GM19468 (cell line): Measurements from ENCODE around the gene MEF2D.

Experiments
- ATAC-seq: cut with Tn5 transposase; IDR thresholded peaks from one replicate; pipeline ENCODE4 v1.9.1; 2021; ENCODE audit warnings: mild to moderate bottlenecking, moderate library complexity, moderate number of reproducible peaks; ENCODE audit not compliant: unreplicated experiment; ENCODE audit errors: extremely low read depth

The MEF2D gene

GRCh38 chr1:156525071-156525501 lies 24.5 kb upstream of the MEF2D start:
- ATAC-seq = no peak

- ATAC-seq = no peak
Measured at GRCh38 chr1:156524481-156524869, 23.9 kb upstream of the MEF2D start.

- ATAC-seq = no peak
Measured at GRCh38 chr1:156523801-156524480, 23.4 kb upstream of the MEF2D start.

GRCh38 chr1:156522443-156522970 lies 21.9 kb upstream of the MEF2D start:
- ATAC-seq = no peak

GRCh38 chr1:156517748-156518147 lies 17.2 kb upstream of the MEF2D start:
- no peak for ATAC-seq

- no peak for ATAC-seq
Measured at GRCh38 chr1:156516821-156517220, 16.2 kb upstream of the MEF2D start.

- ATAC-seq = no peak
Measured at GRCh38 chr1:156515956-156516355, 15.4 kb upstream of the MEF2D start.

- ATAC-seq = no peak
Measured at GRCh38 chr1:156513185-156513584, 12.6 kb upstream of the MEF2D start.

GRCh38 chr1:156511644-156512043 lies 11.1 kb upstream of the MEF2D start:
- ATAC-seq = no peak

GRCh38 chr1:156510709-156511108 lies 10.1 kb upstream of the MEF2D start:
- ATAC-seq = no peak

- ATAC-seq = no peak
Measured at GRCh38 chr1:156509424-156510034, 9.0 kb upstream of the MEF2D start.

- ATAC-seq = no peak
Measured at GRCh38 chr1:156508955-156509234, 8.3 kb upstream of the MEF2D start.

- ATAC-seq = no peak
Measured at GRCh38 chr1:156508205-156508954, 7.8 kb upstream of the MEF2D start.

- no peak for ATAC-seq
Measured at GRCh38 chr1:156506450-156506849, 5.9 kb upstream of the MEF2D start.

- no peak for ATAC-seq
Measured at GRCh38 chr1:156505679-156506298, 5.2 kb upstream of the MEF2D start.

GRCh38 chr1:156504821-156505678 lies 4.5 kb upstream of the MEF2D start:
- ATAC-seq = peak; percentile 9

GRCh38 chr1:156504438-156504813 lies 3.9 kb upstream of the MEF2D start:
- no peak for ATAC-seq

- no peak for ATAC-seq
Measured at GRCh38 chr1:156503698-156504437, 3.3 kb upstream of the MEF2D start.

GRCh38 chr1:156502894-156503697 lies 2.5 kb upstream of the MEF2D start:
- ATAC-seq = no peak
